SKM-1 treated with dmso at 0.1 percent for 144 hours (cell line): ENCODE measurements around the gene KLHL29.

Experiments
- DNase-seq: peaks from one replicate; lab custom pipeline; 2025; ENCODE audit not compliant: unreplicated experiment; lab: John Stamatoyannopoulos, UW

KLHL29 gene

DNA sequence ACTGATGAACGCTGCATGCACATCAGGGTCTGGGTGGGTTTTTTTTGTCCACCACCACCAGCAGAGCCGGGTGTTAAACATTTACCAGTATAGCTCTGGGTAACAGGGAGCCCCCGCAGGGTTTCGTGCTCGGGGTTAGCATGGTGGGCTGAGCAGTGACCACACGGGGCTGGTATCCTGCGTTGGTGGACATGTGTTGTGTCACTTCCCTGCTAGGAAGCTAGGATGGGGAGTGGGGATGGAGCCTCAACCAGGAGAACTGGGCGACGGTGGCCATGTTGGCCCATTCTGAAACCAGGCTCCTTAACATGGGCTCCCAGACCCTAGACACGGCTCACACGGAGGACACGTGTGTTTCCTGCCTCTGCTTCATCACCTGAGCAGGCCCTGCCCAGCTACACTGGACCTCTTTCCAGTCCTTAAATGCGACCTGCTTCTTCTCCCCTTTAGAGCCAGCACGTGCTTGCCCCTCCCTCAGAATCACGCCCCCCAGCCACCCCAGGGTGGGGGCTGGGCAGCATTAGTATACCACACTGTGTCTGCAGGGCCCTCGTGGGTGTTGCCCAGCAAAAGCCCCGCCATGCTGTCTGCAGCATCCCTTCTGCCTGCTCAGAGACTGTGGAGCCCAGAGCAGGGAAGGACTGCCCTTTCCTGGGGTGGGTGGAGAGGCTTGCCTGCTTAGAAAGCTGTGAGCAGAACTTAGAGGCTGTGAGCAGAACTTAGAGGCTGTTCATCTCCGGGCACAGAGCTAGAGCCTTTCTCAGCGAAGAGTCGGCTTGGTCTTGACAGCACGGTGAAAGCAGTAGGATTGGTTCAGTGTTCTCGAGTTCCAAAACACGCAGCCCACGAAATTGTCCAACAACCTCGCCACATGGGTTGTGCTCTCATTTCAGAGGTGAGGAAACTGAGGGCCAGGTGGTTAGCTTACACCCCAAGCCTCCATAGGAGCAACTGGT is 142.1 kb downstream of the KLHL29 start:
- no peak for DNase-seq

GRCh38 chr2:23528171-23528570 is 143.2 kb downstream of the KLHL29 start:
- no peak for DNase-seq

GRCh38 chr2:23528690-23529089 is 143.7 kb downstream of the KLHL29 start:
- DNase-seq = no peak

DNA sequence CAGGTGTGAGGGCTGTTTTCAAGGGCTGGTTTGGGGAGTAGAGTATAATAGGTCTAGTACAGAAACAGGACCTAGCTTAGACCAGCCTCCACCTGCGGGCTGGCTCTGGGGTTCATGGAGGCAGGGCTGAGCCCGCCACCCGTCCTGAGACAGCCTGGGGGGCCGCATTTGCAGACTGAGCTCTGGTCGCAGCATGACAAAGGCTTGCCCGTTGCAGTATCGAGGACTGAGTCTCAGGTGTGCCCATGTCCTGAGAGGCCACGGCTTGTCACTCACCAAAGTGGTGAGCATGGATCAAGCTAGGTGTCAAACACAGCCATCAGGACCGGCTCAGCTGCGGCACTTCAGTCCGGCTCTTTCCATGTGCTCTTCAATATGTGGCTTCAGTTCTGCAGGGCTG is 144.7 kb downstream of the KLHL29 start:
- DNase-seq = no peak

GRCh38 chr2:23530206-23530908 is 145.4 kb downstream of the KLHL29 start:
- DNase-seq = no peak

- DNase-seq = no peak
Observed at GRCh38 chr2:23530909-23531276, 145.9 kb downstream of the KLHL29 start.

GRCh38 chr2:23531280-23531679 is 146.3 kb downstream of the KLHL29 start:
- no peak for DNase-seq

DNA sequence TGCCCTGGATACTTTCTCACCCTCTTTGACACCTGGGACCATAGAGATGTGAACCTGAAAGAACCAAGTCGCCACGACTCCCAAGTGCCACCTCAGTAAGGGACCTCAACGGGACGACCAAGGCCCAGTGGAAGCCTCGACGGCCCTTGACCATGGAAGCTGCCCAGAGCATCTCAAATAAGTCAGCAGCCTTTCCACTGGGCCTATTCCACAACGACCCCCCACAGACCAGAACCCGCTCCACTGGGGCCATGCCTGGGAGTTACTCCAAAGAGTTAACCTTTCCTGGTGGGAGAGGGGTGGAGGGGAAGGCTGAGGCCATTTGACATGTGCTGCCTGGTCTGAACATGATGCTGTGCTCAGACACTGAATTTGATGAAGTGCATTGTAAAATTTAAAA is 146.9 kb downstream of the KLHL29 start:
- no peak for DNase-seq

- no peak for DNase-seq
Observed at GRCh38 chr2:23532391-23533337, 147.7 kb downstream of the KLHL29 start.

DNA sequence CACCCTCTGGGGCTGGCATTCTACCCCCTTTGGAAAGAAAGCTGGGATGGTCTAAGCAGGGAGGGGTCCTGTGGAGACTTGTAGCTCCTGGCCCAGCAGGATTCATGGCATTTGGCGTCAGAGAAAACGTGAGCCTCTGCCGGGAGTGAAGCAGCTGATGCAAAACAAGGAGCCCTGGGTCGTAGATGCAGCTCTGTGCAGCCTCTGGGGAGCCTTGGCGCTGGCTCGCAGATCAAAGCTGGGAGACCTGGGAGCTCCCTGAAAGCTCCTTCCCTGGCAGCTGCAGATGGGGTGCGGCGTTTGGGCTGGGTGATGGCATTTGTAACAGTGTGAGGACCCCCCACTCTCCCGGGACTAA is 148.3 kb downstream of the KLHL29 start:
- no peak for DNase-seq

DNA sequence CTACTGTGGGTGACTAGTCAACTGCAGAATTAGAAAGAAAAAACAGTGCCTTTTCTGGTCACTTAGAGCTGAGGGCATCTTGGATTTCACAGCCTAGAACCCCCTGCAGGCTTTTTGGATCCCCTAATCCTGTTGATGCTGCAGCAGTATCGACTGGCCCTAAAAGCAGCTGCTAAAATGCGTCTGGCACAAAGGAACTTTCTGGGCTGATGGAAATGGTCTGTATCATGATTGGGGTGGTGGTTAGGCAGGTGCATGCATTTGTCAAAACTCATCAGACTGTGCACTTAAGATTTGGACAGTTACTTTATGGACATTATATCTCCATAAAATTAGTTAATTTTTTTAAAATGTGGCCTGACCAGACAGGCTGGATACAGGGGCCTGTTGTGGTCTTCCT is 149.8 kb downstream of the KLHL29 start:
- no peak for DNase-seq

DNA sequence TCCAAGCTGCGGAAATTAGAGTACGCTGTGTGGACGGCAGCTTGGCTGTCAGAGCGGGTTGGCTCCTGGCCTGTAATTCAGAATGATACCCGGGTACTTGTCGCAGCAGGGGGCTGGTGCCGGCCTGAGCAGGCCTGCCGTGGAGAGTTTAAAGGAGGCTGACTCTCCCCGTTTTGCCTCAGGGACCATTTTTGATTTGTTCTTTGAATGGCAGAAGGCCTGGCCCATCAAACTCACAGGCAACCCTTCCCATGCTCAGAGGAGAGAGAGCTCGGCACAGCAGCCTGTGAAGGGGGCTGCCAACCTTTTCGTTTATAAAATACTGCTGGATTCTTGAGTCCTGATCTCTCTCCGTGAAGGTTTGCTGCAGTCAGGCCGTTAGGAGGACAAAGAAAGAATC is 151.3 kb downstream of the KLHL29 start:
- DNase-seq = no peak

DNA sequence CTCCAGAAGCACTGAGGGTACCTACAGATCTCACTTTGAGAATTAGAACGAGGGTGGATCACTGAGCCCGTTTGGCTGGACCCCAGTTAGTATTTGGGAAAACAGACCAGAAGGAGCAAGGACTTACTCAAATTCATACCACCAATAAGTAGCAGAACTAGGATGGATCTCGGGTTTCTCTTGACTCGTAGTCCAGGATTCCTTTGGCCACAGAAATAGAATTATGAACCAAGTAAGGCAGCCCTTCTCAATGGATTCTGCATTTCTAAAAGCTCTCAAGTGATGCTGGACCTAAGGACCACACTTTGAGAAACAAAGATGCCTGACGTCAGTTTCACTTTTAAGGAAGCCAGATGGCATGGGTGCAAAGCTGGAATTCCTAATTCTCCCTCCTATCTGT is 153.0 kb downstream of the KLHL29 start:
- DNase-seq = no peak

- no peak for DNase-seq
Observed at GRCh38 chr2:23538566-23538965, 153.6 kb downstream of the KLHL29 start.

DNA sequence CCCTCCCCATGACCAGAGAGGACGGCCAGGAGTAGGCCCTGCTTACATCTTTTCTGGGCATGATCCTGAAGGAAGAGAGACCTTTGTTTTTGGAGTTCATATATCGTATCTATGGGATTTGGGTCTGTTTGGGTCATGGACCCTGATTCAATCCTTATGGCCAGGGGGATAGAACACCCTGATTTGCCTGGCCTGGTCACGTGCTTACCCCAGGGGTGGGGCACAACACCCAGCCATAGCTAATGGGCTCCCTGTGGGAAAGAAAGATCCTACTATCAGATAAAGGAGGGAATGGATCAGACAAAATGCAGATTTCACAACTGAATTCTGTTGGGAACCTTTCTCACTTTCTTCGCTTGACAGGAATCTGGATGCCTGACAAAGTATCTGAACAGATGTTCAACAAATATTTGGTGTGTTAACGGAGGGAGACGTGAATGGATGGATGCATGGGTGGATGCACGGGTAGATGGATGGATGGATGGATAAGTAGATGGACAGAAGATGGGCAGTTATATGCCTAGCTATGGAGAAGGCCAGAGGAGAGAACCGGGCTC is 155.9 kb downstream of the KLHL29 start:
- DNase-seq = no peak

GRCh38 chr2:23541503-23542229 is 156.7 kb downstream of the KLHL29 start:
- DNase-seq = no peak

- DNase-seq = no peak
Observed at GRCh38 chr2:23542230-23542789, 157.3 kb downstream of the KLHL29 start.

DNA sequence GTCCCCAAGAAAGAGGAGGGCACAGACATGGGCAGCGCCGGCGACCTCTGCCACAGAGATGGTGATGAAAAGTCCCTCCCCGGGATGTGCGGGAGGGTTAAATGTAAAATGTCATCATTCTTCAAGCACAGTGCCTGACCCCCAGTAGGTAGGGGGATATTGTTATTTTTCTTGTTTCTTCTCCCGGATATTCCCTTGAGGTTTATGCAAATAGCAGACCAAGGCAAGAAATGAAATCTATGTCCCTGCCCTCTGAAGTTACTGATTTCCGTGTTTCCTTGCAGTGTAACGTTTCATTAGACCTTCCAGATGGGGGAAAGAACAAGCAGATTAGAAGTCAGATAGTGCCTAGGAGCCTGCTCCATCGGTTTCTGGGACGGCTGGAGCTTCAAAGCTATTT is 158.3 kb downstream of the KLHL29 start:
- DNase-seq = no peak

- DNase-seq = no peak
Observed at GRCh38 chr2:23543728-23544127, 158.7 kb downstream of the KLHL29 start.
